ENCODE results near the gene GSS. TPM values are rescaled to one million over a fixed set of nuclear protein-coding genes. Genes with fewer than 3 reads are reported as not detected.

The GSS gene
- total RNA-seq, 1 donor from 2014 or later, result 64.1 TPM

GRCh38 chr20:34998331-34998950 is 42.8 kb upstream of the GSS start:
- intact Hi-C loops (cut with micrococcal nuclease), result no loop called here
- no peaks in the 10 kb centered on the region for H3K4me1 Mint-ChIP-seq (ENCODE audit: low read depth)
- no peak overlapping the region for H3K27ac Mint-ChIP-seq
- no peaks in the 10 kb centered on the region for H3K9me3 Mint-ChIP-seq
- no peaks in the 10 kb centered on the region for H3K27me3 Mint-ChIP-seq (ENCODE audit: insufficient read depth)
- no peak overlapping the region for H3K4me3 Mint-ChIP-seq
- no peak for DNase-seq (ENCODE audit: low spot score)
- H3K36me3 Mint-ChIP-seq (ENCODE audit: low read depth), result peaks cover 29% of the 10 kb centered on the region

- Mint-ChIP-seq H3K9me3 (no peaks in the 10 kb centered on the region), H3K27ac (peak overlapping the region; percentile 27)
- intact Hi-C loops (cut with micrococcal nuclease), result no loop called here
These were observed 42.2 kb upstream of the GSS start for GRCh38 chr20:34997774-34998173.

GRCh38 chr20:34997131-34997561 is 41.5 kb upstream of the GSS start:
- Mint-ChIP-seq H3K27ac (no peak overlapping the region), H3K27me3 (ENCODE audit: insufficient read depth) (no peaks in the 10 kb centered on the region), H3K4me3 (no peak overlapping the region), H3K36me3 (ENCODE audit: low read depth) (peaks cover 29% of the 10 kb centered on the region), H3K9me3 (no peaks in the 10 kb centered on the region), H3K4me1 (ENCODE audit: low read depth) (no peaks in the 10 kb centered on the region)
- intact Hi-C loops (cut with micrococcal nuclease), result no loop called here
- no peak for DNase-seq (ENCODE audit: low spot score)

More at GRCh38 chr20:34997774-34998173, 42.2 kb upstream of the GSS start:
- Mint-ChIP-seq H3K4me1 (ENCODE audit: low read depth) (no peaks in the 10 kb centered on the region), H3K36me3 (ENCODE audit: low read depth) (peaks cover 29% of the 10 kb centered on the region), H3K27me3 (ENCODE audit: insufficient read depth) (no peaks in the 10 kb centered on the region), H3K4me3 (no peak overlapping the region)
- DNase-seq (ENCODE audit: low spot score), result no peak

GRCh38 chr20:34996243-34997028 is 40.8 kb upstream of the GSS start:
- DNase-seq (ENCODE audit: low spot score), result no peak
- peaks cover 29% of the 10 kb centered on the region for H3K36me3 Mint-ChIP-seq (ENCODE audit: low read depth)
- no peak overlapping the region for H3K27ac Mint-ChIP-seq
- no peak overlapping the region for H3K4me3 Mint-ChIP-seq
- intact Hi-C loops (cut with micrococcal nuclease), result no loop called here
- no peaks in the 10 kb centered on the region for H3K4me1 Mint-ChIP-seq (ENCODE audit: low read depth)
- no peaks in the 10 kb centered on the region for H3K9me3 Mint-ChIP-seq
- no peaks in the 10 kb centered on the region for H3K27me3 Mint-ChIP-seq (ENCODE audit: insufficient read depth)

DNA sequence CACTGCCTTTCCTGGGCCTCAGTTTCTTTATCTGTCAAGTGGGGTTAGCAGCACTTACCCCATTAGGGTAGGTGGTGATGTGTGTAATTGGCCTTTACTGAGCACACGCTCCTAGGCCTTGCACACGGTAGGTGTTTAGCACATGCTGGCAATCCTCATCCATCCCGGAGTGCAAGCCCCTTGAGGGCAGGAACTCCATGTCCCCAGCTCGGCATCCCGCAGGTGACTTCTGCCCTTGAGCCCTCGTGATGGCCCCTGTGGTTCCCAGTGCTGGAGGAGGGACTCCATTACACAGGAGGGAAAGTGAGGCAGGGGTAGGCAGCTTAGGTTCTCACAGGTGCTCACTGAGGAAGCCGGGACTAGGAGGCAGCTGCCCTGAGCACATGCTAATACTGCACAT is 40.1 kb upstream of the GSS start:
- Mint-ChIP-seq H3K27ac (no peak overlapping the region), H3K4me3 (no peak overlapping the region), H3K9me3 (no peaks in the 10 kb centered on the region), H3K4me1 (ENCODE audit: low read depth) (no peaks in the 10 kb centered on the region), H3K27me3 (ENCODE audit: insufficient read depth) (no peaks in the 10 kb centered on the region), H3K36me3 (ENCODE audit: low read depth) (peaks cover 26% of the 10 kb centered on the region)
- DNase-seq (ENCODE audit: low spot score), result no peak
- intact Hi-C loops (cut with micrococcal nuclease), result no loop called here

GRCh38 chr20:34995192-34995591 is 39.6 kb upstream of the GSS start:
- no peaks in the 10 kb centered on the region for H3K9me3 Mint-ChIP-seq
- intact Hi-C loops (cut with micrococcal nuclease), result no loop called here
- H3K27me3 Mint-ChIP-seq (ENCODE audit: insufficient read depth), result no peaks in the 10 kb centered on the region
- H3K36me3 Mint-ChIP-seq (ENCODE audit: low read depth), result peaks cover 26% of the 10 kb centered on the region
- no peaks in the 10 kb centered on the region for H3K4me1 Mint-ChIP-seq (ENCODE audit: low read depth)
- H3K4me3 Mint-ChIP-seq, result no peak overlapping the region
- H3K27ac Mint-ChIP-seq, result no peak overlapping the region
- no peak for DNase-seq (ENCODE audit: low spot score)

GRCh38 chr20:34994509-34995131 is 39.0 kb upstream of the GSS start:
- Mint-ChIP-seq H3K4me1 (ENCODE audit: low read depth) (no peaks in the 10 kb centered on the region), H3K4me3 (no peak overlapping the region), H3K27me3 (ENCODE audit: insufficient read depth) (no peaks in the 10 kb centered on the region), H3K36me3 (ENCODE audit: low read depth) (peaks cover 26% of the 10 kb centered on the region), H3K9me3 (no peaks in the 10 kb centered on the region), H3K27ac (no peak overlapping the region)
- intact Hi-C loops (cut with micrococcal nuclease), result no loop called here
- no peak for DNase-seq (ENCODE audit: low spot score)

GRCh38 chr20:34993941-34994508 is 38.4 kb upstream of the GSS start:
- H3K36me3 Mint-ChIP-seq (ENCODE audit: low read depth), result peaks cover 22% of the 10 kb centered on the region
- no peaks in the 10 kb centered on the region for H3K4me1 Mint-ChIP-seq (ENCODE audit: low read depth)
- H3K9me3 Mint-ChIP-seq, result no peaks in the 10 kb centered on the region
- no peak for DNase-seq (ENCODE audit: low spot score)
- no peak overlapping the region for H3K4me3 Mint-ChIP-seq
- no peak overlapping the region for H3K27ac Mint-ChIP-seq
- intact Hi-C loops (cut with micrococcal nuclease), result no loop called here
- no peaks in the 10 kb centered on the region for H3K27me3 Mint-ChIP-seq (ENCODE audit: insufficient read depth)

- no peak overlapping the region for H3K4me3 Mint-ChIP-seq
- no peak overlapping the region for H3K27ac Mint-ChIP-seq
- no peaks in the 10 kb centered on the region for H3K4me1 Mint-ChIP-seq (ENCODE audit: low read depth)
- H3K36me3 Mint-ChIP-seq (ENCODE audit: low read depth), result peaks cover 14% of the 10 kb centered on the region
- no peak for DNase-seq (ENCODE audit: low spot score)
- no peaks in the 10 kb centered on the region for H3K9me3 Mint-ChIP-seq
- H3K27me3 Mint-ChIP-seq (ENCODE audit: insufficient read depth), result no peaks in the 10 kb centered on the region
- intact Hi-C loops (cut with micrococcal nuclease), result no loop called here
These were observed 37.3 kb upstream of the GSS start for GRCh38 chr20:34992751-34993417.

GRCh38 chr20:34990661-34991214 is 35.1 kb upstream of the GSS start:
- H3K36me3 Mint-ChIP-seq (ENCODE audit: low read depth), result peaks cover 7% of the 10 kb centered on the region
- H3K9me3 Mint-ChIP-seq, result no peaks in the 10 kb centered on the region
- H3K27ac Mint-ChIP-seq, result no peak overlapping the region
- H3K4me1 Mint-ChIP-seq (ENCODE audit: low read depth), result no peaks in the 10 kb centered on the region
- intact Hi-C loops (cut with micrococcal nuclease), result no loop called here
- H3K4me3 Mint-ChIP-seq, result no peak overlapping the region
- no peaks in the 10 kb centered on the region for H3K27me3 Mint-ChIP-seq (ENCODE audit: insufficient read depth)
- no peak for DNase-seq (ENCODE audit: low spot score)

GRCh38 chr20:34990231-34990630 is 34.6 kb upstream of the GSS start:
- intact Hi-C loops (cut with micrococcal nuclease), result no loop called here
- peaks cover 2% of the 10 kb centered on the region for H3K27me3 Mint-ChIP-seq (ENCODE audit: insufficient read depth)
- no peak for DNase-seq (ENCODE audit: low spot score)
- peaks cover 5% of the 10 kb centered on the region for H3K36me3 Mint-ChIP-seq (ENCODE audit: low read depth)
- H3K4me3 Mint-ChIP-seq, result no peak overlapping the region
- no peaks in the 10 kb centered on the region for H3K9me3 Mint-ChIP-seq
- no peak overlapping the region for H3K27ac Mint-ChIP-seq
- H3K4me1 Mint-ChIP-seq (ENCODE audit: low read depth), result no peaks in the 10 kb centered on the region

- no peak for DNase-seq (ENCODE audit: low spot score)
- Mint-ChIP-seq H3K27ac (no peak overlapping the region), H3K9me3 (no peaks in the 10 kb centered on the region), H3K4me3 (no peak overlapping the region), H3K36me3 (ENCODE audit: low read depth) (peaks cover 2% of the 10 kb centered on the region), H3K27me3 (ENCODE audit: insufficient read depth) (peaks cover 4% of the 10 kb centered on the region), H3K4me1 (ENCODE audit: low read depth) (no peaks in the 10 kb centered on the region)
- intact Hi-C loops (cut with micrococcal nuclease), result no loop called here
These were observed 34.1 kb upstream of the GSS start for GRCh38 chr20:34989670-34990069.
